HG02885 (cell line): ENCODE data around the gene FGB.
A peak's percentile ranks its signal among the peaks of the same experiment; 100 is the strongest.

Source experiments
- ATAC-seq: cut with Tn5 transposase; IDR thresholded peaks from one replicate; pipeline ENCODE4 v1.9.1; 2021; ENCODE audit warnings: mild to moderate bottlenecking; ENCODE audit not compliant: unreplicated experiment, poor library complexity

Gene FGB

DNA sequence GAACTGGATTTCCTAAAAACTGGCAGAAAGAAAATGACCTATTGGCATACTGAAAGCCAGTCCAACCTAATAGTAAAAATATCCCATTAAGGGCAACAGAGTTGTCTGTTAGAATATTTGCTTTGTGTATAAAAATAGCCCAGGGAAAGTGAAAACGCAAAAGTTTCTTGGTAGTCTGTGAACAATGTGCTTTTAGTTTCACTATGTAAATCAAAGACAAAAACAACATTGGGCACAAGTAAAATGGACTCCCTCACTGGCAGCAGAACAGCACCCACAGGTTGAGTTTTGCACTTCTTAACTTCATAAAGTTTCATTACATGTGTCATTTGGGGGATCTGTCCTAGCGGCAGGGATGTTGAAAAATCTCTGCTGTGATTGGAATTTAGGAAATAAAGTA, 53.9 kb downstream of the FGB start:
- peak; percentile 89 for ATAC-seq

DNA sequence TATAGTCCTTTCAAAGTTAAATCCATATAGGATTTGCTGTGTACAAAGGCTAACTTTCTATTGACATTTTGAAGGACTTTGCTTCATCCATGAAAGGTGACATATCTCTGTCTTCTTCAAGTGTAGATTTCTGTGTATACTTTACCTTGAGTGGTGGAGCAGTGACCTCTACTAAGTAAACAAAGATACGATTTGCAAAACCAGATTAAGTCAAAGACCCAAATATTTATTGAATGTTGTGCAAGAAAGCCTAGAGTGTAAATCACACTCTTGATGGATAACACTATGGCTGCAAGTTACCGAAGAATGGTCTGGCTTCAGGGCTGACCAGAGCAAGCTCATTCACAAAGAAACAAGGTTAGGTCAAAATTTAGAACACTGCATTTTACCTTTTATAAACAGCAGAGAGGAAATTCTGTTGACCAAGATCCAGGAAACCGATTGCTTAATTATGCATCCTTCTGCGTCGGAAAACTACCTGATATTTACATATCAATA, 55.1 kb downstream of the FGB start:
- no peak for ATAC-seq

DNA sequence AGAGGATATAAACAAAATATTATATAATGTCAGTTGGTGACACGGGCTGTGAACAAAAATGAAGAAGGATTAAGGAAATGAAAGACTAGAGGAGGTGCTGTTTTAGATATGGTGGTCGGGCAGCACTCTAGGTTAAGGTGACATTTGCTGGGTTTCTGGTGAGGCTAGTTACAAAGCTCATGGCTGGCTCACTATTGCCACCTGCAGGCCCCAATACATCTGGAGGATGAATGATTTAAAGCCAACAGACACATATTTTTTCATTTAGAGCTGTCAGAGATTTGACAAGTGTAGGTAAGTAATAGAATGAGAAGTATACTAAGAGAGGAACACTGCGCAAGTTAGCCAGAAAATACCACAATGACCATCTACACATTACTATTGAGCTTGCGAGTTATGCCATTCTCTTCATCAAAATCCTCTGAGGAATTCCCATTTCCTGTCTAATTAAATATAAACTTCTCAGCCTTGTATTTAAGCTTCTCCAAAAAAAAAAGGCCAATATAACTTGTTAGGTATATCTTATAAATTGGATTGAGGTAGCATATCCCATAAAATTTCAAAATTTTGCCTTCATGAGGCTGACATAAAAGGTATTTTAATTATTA, 56.0 kb downstream of the FGB start:
- ATAC-seq: peak; percentile 79

DNA sequence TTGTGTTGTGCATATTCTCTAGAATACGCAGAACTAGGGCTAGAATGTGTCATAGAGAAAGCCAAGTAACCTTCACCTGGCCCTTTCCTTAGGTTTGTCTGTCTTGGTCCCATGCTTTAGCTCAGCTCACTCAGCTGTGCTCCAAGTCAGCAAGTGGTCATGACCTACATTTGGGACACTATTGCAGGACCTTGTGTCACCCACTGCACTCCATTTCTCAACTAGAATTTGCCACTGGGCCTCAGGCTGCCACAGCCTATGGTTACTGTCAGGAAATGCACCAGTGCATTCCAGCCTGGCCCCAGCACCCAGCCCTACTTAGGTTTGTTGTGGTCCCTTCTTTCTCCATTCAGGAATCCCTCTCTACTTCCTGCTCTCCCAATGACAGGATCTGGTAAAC, 57.3 kb downstream of the FGB start:
- no peak for ATAC-seq
